Measurements from ENCODE around the gene PURA. TPM values are rescaled to one million over a fixed set of nuclear protein-coding genes. Genes with fewer than 3 reads are reported as not detected.

PURA gene
- total RNA-seq, 2 donors from 2014 or later, result 29.1 to 34.6 TPM

- intact Hi-C loops (cut with DNase I), result no loop called here
- 1 to 2% methylated on average over 38 to 39 of the region's 52 CpGs for WGBS, 2 donors
- peaks cover 45% of the 10 kb centered on the region for H3K4me1 ChIP-seq
- no peaks in the 10 kb centered on the region for H3K36me3 ChIP-seq (replicated peaks in 1 of 2; ENCODE audit: insufficient read depth in 1 of 2, low read depth in 2 of 2)
- no peaks in the 10 kb centered on the region for H3K9me3 ChIP-seq
- no peaks in the 10 kb centered on the region for H3K27me3 ChIP-seq
- peak; percentile 21 to 94 (median 66) for DNase-seq
- ATAC-seq, result peak; percentile 9
- TF ChIP-seq CTCF (IDR thresholded peaks at IDR 0.05) (no peak), POLR2A (IDR thresholded peaks at IDR 0.05) (no peak)
- H3K4me3 ChIP-seq, result peak overlapping the region; percentile 56 to 66
- H3K27ac ChIP-seq, result peak overlapping the region; percentile 91 to 99 (median 98)
Observed at GRCh38 chr5:140108093-140109017, 5.6 kb upstream of the PURA start.

- H3K4me3 ChIP-seq, result peak overlapping the region; percentile 56 to 66
- 12 to 16% methylated on average over 24 of the region's 24 CpGs for WGBS, 2 donors
- peaks cover 46% of the 10 kb centered on the region for H3K4me1 ChIP-seq
- DNase-seq (peak in 2 of 4 donors; percentile 16 to 48), ATAC-seq (no peak)
- H3K27me3 ChIP-seq, result no peaks in the 10 kb centered on the region
- no peaks in the 10 kb centered on the region for H3K36me3 ChIP-seq (replicated peaks in 1 of 2; ENCODE audit: insufficient read depth in 1 of 2, low read depth in 2 of 2)
- intact Hi-C loops (cut with DNase I), result no loop called here
- H3K27ac ChIP-seq, result peak overlapping the region; percentile 4 to 99 (median 94)
- H3K9me3 ChIP-seq, result no peaks in the 10 kb centered on the region
- TF ChIP-seq CTCF (IDR thresholded peaks at IDR 0.05), result no peak
- TF ChIP-seq POLR2A (IDR thresholded peaks at IDR 0.05), result no peak
Observed at GRCh38 chr5:140109018-140109758, 4.7 kb upstream of the PURA start.

GRCh38 chr5:140109759-140110645, 3.9 kb upstream of the PURA start:
- intact Hi-C loops (cut with DNase I), result no loop called here
- TF ChIP-seq POLR2A (IDR thresholded peaks at IDR 0.05) (no peak), CTCF (IDR thresholded peaks at IDR 0.05) (no peak)
- DNase-seq, result no peak

GRCh38 chr5:140110646-140110957, 3.3 kb upstream of the PURA start:
- Histone ChIP-seq H3K36me3 (replicated peaks in 1 of 2; ENCODE audit: insufficient read depth in 1 of 2, low read depth in 2 of 2) (no peaks in the 10 kb centered on the region), H3K27ac (no peak overlapping the region), H3K4me3 (no peak overlapping the region), H3K27me3 (no peaks in the 10 kb centered on the region), H3K4me1 (peaks cover 56% of the 10 kb centered on the region), H3K9me3 (no peaks in the 10 kb centered on the region)
- no peak for TF ChIP-seq CTCF (IDR thresholded peaks at IDR 0.05)
- TF ChIP-seq POLR2A (IDR thresholded peaks at IDR 0.05), result no peak
- no peak for DNase-seq
- intact Hi-C loops (cut with DNase I), result no loop called here
- ATAC-seq, result no peak
- 19 to 36% methylated on average over 1 of the region's 1 CpG for WGBS, 2 donors

More at GRCh38 chr5:140109759-140110645, 3.9 kb upstream of the PURA start:
- Histone ChIP-seq H3K4me1 (peaks cover 50% of the 10 kb centered on the region), H3K9me3 (no peaks in the 10 kb centered on the region), H3K4me3 (no peak overlapping the region), H3K36me3 (replicated peaks in 1 of 2; ENCODE audit: insufficient read depth in 1 of 2, low read depth in 2 of 2) (no peaks in the 10 kb centered on the region), H3K27me3 (no peaks in the 10 kb centered on the region), H3K27ac (no peak overlapping the region)
- no peak for ATAC-seq
- 48 to 58% methylated on average over 2 of the region's 2 CpGs for WGBS, 2 donors

Data from body of pancreas (tissue), 4 donors.